NCI-H2107 (cell line): ENCODE measurements around the gene MVD.
"Not testable (repeated sequence)": the region's sequence is repeated elsewhere in the genome, so short reads cannot be mapped to it uniquely, and the experiment has no call there.

ENCODE experiments used
- DNase-seq: peaks from one replicate; lab custom pipeline; 2025; lab: John Stamatoyannopoulos, UW

Gene MVD

DNA sequence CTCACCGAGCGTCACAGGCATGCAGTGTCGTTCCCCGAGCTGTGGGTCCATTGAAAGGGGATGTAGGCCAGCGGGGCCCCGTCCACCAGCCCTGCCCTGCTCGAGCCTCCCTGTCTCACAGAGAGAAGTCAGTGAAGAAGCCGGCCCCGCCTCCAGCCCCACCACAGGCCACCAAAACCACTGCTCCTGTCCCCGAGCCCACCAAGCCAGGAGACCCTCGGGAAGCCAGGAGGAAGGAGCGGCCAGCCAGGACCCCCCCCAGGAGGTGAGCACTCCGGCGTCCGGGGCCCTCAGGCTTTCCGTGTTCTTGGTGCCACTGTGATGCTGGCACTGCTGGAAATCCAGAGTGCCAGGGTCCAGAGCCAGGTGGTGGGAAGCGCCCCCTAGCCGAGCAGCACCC lies 38.4 kb downstream of the MVD start:
- no peak for DNase-seq

DNA sequence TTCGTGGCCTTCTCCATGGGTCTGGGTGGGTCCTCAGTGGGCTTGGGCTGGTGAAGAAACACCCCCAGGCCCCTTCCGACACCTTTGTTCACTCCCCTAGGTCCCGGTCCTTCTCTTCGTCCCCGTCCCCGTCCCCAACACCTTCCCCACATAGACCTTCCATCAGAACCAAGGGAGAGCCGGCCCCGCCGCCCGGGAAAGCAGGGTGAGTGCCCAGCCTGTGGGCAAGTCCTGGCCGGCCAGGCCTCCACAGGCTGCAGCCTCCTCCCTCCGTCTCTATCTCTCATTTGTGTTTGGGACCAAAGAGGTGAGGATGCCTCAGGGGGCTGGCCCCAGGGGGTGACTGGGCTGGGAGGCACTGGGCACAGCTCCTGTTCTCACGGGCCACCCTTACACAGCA lies 39.0 kb downstream of the MVD start:
- DNase-seq = no peak

DNA sequence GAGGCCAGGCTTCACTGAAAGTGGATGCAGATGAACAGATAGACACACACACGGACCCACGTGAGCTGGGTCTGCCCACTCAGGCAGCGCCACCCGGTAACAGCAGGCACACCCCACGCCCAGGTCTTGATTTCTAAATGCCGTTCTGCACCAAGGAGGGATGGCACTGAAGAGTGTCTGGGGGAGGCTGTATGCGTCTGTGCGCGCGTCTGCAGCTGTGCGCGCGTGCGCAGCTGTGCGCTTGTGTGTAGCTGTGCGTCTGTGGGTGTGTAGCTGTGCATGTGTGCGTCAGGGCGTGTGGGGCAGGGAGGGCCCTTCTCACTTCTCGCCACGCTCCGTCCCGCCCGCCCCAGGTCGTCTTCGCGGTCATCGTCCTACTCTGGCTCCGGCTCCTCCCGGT lies 40.0 kb downstream of the MVD start:
- no peak for DNase-seq

DNA sequence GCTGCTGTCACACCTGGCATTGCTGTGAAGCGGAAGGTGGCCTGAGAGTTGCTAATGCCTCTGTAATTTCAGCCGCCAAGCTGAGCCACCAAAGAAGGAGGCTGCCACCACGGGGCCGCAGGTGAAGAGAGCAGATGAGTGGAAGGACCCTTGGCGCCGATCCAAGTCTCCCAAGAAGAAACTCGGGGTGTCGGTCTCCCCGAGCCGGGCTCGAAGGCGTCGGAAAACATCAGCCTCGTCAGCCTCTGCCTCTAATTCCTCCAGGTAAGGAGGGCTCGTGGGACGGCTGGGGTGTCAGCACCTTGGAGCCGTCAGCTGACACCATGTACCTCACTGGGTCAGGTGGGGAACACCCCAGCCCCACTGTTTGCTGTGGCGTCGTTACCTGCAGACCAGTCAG lies 40.8 kb downstream of the MVD start:
- no peak for DNase-seq

DNA sequence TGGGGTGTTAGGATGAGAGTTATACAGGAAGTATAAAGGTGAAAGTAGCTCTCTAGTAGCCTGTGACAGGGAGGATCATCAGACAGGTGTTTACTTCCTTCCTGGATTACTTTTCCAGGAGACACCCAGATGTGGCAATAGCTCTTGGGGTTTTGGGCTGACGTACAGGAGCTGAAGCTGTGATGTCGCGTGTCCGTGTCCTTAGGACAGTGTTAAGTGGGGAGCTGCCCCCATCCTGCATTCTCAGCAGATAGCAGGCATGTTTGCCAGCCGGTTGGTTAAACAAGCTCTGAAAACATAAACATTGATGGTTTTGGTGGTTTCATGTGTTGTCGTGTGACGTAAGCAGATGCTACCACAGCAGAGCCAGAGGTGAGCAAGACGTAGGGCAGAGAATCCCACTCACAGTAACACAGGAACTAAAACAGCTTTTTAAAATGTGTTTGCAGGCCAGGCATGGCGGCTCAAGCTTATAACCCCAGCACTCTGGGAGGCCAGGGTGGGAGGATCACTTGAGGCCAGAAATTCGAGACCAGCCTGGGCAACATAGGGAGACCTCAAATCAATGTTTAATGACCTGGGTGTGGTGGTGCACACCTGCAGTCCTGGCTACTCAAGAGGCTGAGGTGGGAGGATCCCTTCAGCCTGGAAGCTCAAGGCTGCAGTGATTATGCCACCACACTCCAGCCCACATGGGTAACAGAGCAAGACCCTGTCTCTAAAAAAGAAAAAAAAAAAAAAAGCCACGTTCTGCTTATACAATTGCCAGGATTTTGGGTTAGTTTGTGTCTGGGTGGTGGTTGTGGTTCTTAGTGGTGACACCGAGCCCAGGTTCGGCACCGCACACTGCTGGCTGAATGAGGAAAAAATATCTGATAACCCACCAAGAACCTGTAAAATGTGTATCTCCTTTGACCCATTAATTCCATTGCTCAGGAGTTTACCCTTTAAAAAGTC lies 42.8 kb downstream of the MVD start:
- no peak for DNase-seq

DNA sequence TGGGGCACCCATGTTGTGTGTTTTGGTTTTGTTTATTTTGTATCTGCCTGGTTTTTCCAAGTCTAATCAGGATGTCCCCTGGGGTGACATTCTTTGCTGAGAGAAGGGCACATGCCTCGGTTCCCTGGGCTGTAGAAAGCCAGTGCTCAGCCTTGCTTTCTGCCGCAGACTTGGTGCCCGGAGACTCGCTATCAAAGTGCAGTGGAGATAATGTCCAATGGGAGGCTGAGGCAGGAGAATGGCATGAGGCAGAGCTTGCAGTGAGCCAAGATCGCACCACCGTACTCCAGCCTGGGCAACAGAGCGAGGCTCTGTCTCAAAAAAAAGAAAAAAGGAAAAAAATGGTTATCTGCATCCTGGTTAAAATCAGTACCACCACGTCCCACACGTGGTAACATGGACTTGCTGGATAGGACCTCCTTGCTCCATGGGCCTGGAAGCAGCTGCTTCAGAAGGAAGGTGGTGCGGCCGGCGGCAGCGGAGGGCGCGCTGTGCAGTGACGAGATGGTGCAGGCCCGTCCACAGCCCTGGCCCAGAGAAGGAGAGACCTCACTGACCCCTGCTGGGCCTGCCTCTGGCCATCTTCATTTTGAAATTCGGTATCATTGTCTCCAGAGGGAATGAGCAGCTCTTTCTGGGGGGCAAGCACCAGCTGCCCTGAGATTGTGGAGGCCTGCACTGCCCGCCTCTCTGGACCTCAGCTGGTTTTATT lies 43.8 kb downstream of the MVD start:
- no peak for DNase-seq

DNA sequence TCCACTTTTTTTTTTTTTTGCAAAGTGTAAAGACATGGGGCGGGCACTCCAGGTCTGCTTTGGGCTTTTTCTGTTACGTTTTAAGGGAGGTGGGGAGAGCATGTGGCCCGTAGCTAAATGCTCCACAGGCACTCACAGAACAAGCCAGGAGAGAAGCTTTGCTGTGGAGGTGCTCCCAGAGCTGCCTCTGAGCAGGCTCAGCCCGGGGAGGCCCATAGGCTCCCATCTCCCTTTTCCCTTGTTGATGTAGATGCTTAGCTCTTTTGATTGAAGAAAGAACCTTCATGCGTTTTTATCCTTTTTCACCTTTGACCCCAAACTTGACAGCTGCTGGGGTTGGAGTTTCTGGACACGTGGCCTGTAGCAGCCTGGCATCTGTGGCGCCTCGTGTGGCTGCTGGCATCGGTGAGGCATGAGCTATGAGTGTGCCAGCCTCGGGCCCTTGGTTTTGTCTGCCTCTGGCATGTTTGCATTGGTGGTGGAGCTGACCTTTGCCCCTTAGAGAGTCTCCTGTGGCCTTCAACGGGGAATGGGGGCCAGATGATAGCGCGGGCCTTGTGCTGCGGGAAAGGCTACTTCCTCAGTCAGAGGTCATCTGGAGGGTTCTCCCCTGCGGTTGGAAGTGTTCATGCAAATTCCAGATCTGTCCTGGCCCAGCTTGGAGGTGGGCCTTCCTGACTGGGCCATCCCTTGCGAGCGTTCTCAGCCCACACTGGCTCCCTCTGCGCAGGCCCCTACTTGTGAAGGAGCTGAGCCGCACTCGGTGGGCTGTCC lies 44.5 kb downstream of the MVD start:
- no peak for DNase-seq

DNA sequence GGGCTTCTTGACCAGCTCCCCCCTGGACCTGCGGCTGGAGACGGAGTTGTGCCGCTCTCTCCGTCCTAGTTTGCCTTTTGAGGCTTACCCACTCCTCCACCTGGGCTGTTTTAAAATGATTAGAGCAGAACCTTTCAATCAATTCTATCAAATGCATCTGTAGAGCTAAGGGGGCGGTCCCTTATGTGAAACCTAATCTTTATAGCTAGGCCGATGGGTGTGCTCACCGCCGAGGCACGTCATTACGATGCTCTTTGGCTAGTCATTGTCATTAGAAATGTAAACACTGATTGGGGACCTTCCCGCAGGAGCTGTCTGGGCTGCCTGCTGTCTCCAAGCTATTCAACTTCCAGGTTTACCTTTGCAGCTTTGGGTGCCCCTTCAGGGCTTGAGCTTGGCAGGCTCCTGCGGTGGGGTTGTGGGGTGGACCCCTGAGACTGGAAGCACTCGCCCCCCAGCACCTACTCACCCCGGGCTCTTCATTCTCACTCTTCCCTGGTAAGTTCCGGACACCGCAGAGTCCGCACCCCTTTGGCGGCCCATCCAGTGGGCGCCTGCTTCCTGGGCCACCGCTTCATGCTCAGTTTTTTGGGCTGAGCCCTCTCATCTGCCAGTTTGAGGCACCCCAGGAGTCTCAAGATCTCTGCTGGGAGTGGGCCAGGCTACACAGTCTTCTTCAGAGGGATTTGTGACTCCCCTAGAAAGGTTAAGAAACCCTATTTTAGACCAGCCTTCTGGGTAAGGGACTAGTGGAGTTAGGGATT lies 45.4 kb downstream of the MVD start:
- peak; percentile 36 for DNase-seq

DNA sequence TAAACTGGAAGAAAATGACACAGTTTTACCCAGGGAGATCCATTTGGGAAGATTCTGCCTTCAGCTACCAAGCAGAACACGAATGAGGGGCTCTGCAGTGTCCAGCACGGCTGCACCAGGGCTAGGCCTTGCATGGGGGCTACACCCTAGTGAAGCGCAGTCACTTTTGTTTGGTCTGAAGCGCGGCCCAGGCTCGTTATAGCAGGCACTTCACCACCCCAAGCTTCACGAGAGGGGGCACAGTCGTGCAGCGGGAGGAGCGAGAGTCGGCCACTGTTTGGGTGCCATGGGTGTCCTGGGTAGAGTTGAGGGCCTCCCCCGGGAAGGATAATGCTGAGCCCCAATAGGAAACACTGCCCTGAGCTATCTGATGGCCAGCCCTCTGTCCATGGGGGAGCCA lies 46.2 kb downstream of the MVD start:
- DNase-seq = no peak

DNA sequence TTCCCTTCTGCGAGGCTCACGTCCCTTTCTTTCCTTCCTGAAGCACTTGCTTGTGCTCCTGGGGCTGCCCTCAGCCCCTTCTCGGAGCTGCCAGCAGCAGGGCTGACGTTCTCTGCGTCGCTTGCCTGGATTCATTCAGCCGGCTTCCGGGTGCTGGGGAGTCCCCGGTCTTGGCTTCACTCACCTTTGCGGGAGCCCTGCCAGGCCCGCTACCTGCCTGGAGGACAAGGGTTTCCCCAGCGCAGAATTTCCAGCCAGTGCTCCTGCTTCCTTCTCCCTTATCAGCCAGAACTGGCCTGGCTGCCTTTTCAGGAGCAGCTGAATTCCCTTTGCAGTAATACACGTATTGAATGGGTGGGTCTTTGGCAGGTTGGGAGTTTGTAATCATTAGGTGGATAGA lies 46.6 kb downstream of the MVD start:
- no peak for DNase-seq

DNA sequence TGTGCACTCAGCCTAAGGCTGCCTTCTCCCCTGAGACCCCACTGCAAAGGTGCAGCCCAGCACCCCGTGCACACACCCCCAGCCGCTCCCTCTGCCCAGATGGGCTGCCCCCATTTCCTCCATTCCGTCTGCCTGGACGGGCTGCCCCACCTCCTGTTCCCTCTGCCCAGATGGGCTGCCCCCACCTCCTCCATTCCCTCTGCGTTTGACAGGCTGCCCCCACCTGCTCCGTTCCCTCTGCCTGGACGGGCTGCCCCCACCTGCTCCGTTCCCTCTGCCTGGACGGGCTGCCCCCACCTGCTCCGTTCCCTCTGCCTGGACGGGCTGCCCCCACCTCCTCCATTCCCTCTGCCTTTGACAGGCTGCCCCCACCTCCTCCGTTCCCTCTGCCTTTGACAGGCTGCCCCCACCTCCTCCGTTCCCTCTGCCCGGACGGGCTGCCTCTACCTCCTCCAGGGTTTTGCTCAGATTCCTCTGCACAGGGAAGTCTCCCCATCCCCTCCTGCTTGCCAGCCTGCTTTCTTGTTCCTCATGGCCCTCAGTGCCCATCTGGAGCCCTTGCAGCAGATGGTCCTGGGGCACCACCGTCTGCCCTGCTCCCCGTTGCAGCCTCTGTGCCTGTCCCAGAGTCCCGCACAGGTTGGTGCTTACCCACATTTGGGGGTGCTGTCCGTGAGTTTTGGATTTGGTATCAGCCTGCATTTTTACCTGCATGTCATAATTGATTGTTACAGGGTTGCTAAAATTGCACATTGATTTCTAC lies 47.9 kb downstream of the MVD start:
- DNase-seq = no peak

DNA sequence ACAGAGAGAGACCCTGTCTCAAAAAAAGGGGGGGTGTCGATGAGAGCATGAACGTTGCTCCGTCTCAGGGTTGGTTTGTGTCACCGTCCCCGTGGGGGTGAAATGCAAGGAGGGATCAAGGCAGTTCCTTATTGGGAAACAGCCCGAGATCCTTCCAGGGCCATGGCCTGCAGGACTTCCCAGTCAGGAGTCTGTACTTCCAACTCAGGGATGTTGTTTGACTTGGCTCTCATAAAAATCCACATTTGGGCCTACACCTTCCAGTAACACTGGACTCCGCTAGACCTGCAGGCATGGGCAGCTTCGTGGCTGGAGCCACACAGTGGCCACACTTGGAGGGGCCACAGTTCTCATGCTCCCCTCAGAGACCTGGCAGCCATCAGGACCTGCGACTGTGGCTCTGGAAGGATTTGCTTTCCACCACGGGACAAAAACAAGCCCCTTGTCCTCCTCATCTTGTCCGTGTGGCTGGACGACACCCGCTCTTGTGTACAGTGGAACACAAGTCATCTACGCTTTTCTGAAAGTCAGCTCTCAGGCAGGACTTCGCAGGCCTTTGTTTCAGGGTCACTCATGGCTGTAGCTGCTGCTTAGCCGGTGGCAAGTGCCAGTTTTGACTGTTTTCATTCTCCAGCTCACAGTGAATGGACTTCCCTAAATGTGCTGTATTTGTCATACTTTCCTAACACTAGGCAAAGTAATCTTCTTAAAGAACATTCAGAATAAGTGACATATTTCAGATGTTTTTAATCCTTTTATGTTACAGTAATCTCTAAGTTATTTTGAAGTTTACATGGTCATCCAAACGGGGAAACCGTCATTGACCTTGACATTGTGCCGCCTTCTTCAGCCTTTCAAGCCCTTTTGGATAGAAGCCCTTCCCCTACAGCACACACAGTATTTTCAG lies 48.7 kb downstream of the MVD start:
- DNase-seq = no peak

DNA sequence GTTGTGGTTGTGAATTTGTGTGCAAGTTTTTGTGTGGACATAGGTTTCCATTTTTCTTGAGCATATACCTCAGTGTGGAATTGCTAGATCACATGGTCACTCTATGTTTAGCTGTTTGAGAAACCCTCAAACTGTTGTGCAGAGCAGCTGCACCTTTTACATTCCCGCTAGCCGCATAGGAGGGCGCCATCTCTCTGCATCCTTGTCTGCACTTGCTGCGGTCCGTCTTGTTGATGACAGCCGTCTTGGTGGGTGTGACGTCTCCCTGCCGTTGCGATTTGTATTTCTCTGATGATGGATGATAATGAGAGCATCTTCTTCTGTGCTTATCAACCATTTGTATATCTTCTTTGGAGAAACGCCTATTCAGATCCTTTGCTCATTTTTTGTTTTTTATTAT lies 49.6 kb downstream of the MVD start:
- no peak for DNase-seq

DNA sequence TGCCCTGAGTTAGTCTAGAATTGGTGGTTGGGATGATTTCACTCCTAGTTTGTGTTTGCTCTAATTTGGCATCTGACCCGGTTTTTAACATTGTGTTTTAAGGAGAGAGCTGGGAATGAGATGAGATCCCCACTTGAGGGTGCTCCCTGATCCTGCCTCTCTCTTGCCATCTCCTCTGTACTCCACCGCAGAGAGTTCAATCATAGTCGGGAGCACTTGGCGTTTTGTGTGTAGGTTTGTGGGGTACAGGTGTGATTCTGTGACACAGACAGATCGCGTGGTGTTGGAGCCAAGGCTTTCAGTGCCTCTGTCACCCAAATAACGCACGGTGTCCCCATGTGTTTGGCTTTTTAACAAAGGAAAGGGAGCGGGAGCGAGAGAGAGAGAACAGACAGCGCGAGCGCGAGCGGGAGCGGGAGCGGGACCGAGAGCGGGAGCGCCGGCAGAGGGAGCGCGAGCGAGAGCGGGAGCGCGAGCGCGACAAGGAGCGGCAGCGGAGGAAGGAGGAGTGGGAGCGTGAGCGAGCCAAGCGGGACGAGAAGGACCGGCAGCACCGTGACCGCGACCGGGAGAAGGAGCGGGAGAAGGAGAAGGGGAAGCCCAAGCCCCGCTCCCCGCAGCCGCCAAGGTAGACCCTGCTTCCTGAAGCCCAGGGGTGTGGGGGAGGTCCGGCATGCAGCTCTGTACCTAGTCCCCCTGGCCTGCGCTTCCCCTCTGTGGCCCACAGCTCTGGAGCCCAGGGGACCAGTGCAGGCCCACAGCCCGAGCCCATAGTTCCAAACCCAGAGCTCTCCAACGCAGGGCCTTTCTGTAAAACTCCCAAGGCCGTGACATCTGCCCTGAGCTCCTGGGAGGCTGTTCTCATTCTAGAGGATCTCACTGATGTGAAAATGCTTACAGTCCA lies 51.7 kb downstream of the MVD start:
- DNase-seq = no peak

DNA sequence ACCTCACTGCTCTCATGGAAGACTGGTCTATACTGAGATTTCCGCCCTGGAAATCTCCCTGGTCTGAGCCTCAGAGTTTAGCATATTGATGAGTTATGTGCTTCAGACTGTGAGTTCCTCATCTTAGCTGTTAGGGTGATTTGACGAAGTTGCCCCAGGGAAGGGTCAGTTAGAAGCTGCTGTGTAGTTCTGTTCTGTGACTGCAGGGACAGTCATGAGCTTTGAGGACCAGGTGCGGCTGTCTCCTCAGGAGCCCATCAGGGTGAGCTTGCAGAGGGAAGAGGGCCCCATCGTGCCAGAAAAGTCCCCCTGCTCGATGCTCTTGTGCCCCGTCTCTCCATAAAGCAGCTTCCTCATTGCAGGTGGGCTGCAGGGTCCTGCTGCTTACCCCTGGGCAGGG lies 52.8 kb downstream of the MVD start:
- DNase-seq = no peak

DNA sequence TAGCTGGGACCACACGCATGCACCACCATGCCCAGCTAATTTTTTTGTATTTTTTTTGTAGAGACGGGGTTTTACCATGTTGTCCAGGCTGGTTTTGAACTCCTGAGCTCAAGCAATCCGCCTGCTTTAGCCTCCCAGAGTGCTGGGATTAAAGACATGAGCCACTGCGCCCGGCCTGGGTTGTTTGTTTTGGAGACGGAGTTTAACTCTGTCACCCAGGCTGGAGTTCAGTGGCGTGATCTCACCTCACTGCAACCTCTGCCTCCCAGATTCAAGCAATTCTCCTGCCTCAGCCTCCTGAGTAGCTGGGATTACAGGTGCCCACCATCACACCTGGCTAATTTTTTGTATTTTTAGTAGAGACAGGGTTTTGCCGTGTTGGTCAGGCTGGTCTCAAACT lies 53.5 kb downstream of the MVD start:
- not testable (repeated sequence) for DNase-seq

DNA sequence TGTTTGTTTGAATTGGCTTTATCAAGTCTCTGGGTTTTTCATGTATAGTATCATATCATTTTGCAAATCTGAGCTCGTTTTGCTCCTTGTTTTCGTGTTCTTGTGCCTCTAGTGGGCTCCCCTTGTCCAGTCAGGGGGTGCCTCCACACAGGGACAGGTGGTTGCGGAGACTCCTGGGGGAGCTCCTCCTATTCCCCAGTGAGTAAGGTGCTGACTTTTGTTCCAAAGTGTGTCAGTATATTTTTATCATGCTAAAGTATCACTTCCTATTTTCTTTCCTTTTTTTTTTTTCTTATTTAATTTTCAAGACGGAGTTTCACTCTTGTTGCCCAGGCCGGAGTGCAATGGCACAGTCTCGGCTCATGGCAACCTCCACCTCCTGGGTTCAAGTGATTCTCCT lies 54.8 kb downstream of the MVD start:
- DNase-seq = no peak

DNA sequence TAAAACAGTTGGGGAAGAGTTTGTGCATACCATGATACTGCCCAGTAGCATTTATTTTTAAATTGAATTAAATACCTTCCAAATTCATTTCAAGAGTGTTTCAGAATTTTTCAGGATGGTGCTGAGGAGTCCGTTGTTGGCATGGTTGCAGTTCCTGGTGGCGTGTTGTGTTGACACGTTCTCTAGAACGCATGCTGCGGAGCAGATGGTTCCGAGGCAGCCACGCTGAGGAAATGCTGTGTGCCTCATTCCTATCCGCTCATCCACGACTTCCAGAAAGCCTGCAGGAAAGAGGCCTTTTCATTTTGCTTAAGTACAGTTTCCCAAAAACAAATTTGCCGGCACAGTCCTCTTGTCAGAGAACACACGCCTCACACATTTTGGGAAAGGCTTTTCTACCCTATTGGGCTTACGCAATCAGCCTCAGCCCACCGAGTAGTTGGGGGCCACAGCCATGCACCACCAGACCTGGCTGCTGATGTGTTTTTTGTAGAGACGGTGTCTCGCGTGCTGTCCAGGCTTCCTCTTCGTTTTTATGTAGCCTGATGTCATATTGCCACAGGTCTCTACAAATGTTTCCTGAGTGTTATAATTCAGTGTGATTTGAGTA lies 56.6 kb downstream of the MVD start:
- no peak for DNase-seq
